Stimulated activated CD4-positive, alpha-beta T cell treated with anti-CD3 and anti-CD28 coated beads, Interleukin-15, amount 100 ng/mL, for 48 hours (primary cell): Measurements from ENCODE around the gene ZNF208.
"Not testable (repeated sequence)": the region's sequence is repeated elsewhere in the genome, so short reads cannot be mapped to it uniquely, and the experiment has no call there.

ENCODE experiments used
- DNase-seq, 2 donors: peaks; one replicate each; pipeline ENCODE4 v3.0.0-alpha.2; 2020; ENCODE audit warnings: low read depth in 2 of 2

The ZNF208 gene

DNA sequence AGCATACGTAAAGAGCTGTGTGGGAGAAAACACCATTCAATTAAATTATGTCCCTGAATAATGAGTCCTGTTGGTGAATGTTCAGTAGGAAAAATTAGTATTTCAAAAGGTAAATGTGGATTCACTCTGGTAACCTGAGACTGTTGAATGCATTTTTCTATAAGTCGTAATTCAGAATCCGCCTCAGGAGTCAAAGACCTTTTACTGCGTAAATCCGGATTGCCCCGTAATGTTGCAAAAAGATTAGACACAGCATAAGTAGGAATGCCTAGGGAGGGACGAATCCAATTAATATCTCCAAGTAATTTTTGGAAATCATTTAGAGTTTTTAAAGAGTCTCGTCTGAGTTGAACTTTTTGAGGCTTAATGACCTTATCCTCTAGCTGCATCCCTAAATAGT is 126.0 kb downstream of the ZNF208 start:
- DNase-seq: not testable (repeated sequence)

DNA sequence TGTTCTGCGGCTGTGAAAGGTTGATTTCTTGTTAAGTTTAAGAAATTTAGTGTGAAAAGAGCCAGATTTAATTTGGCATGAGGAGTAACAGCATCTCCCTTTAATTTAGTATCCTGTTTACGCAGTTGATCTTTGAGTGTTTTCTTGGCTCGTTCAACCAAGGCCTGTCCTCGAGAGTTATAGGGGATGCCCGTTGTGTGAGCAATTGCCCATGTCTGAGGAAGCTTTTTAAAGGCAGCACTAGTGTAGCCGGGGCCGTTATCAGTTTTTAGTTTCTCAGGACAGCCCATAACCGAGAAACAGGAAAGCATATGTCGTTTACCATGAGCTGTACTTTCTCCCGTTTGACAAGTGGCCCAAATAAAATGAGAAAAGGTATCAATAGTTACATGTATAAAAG is 127.2 kb downstream of the ZNF208 start:
- DNase-seq: no peak
